Mesothelial cell of epicardium (in vitro differentiated cells): ENCODE results near the gene MAML2. TPM values are rescaled to one million over a fixed set of nuclear protein-coding genes. Genes with fewer than 3 reads are reported as not detected.
A peak's percentile ranks its signal among the peaks of the same experiment; 100 is the strongest.

ENCODE experiments used
- DNase-seq, 2 experiments: peaks; one replicate each; pipeline ENCODE4 v3.0.0; 2021; ENCODE audit warnings: low spot score in 2 of 2; ENCODE audit not compliant: unreplicated experiment in 2 of 2
- H3K27ac Mint-ChIP-seq: 2 replicates; pipeline ENCODE4 v1.8.0; 2021; ENCODE audit warnings: mixed read lengths
- H3K27me3 Mint-ChIP-seq: 2 replicates; pipeline ENCODE4 v1.8.0; 2021; ENCODE audit warnings: low read depth, mixed read lengths
- H3K36me3 Mint-ChIP-seq: 2 replicates; pipeline ENCODE4 v1.8.0; 2021; ENCODE audit warnings: mixed read lengths
- H3K4me1 Mint-ChIP-seq: 2 replicates; pipeline ENCODE4 v1.8.0; 2021; ENCODE audit warnings: mixed read lengths
- H3K4me3 Mint-ChIP-seq: 2 replicates; pipeline ENCODE4 v1.8.0; 2021; ENCODE audit warnings: mild to moderate bottlenecking, moderate library complexity, mixed read lengths
- H3K9me3 Mint-ChIP-seq: 2 replicates; pipeline ENCODE4 v1.8.0; 2021; ENCODE audit warnings: mixed read lengths
- total RNA-seq: library from RNA; stranded (reverse); gene quantifications from 3 replicates; pipeline ENCODE4 v1.2.1, GENCODE V29; 2021
- TF ChIP-seq, protein P1 (sequence below): fragments of 200-600 bp; sonication (generic); IDR thresholded peaks from one replicate; pipeline ENCODE4 v1.5.0; 2021; ENCODE audit warnings: antibody characterized with exemption; ENCODE audit not compliant: unreplicated experiment

The MAML2 gene
- total RNA-seq, 1 donor from 2014 or later = 38.3 TPM

DNA sequence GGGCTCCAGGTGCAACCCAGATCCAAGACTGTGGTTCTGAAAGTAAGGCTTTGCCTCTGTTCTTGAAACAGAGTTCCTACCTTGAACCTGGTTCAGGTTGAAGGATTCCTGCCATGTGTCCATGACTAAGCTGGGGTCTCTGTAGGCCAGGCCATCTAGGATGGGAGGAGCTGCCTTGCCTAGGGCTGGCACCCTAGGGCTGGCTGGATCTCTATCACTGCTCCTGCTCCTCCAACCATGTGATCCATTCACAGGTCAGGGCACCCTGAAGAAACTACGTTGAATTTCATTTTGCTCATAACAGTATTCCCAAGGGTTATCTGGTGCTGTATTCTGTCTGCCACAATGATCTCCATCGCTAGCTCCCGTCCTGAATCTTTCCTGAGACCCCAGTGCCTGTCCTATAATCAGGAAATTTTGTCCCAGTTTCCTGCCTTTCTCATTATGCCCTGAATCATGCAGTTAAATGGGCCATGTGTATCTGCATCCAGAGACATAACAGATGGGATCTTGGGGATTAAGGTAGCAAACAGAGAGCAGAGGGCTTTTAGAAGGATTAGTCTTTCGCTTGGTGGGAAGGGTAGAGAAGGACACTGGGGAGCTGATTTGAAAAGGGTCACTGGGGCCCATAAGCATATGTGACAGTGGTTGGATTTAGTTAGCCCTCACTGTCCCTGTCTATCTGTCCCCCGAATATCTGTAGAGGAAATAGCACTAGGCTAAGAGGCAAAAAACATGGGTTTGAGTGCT is 320.9 kb downstream of the MAML2 start:
- DNase-seq = no peak
- Mint-ChIP-seq H3K9me3 (no peaks in the 10 kb centered on the region), H3K36me3 (no peaks in the 10 kb centered on the region), H3K4me1 (peaks cover 13% of the 10 kb centered on the region), H3K27me3 (no peaks in the 10 kb centered on the region), H3K4me3 (no peak overlapping the region), H3K27ac (peak overlapping the region; percentile 32)
- TF ChIP-seq, protein P1, sequence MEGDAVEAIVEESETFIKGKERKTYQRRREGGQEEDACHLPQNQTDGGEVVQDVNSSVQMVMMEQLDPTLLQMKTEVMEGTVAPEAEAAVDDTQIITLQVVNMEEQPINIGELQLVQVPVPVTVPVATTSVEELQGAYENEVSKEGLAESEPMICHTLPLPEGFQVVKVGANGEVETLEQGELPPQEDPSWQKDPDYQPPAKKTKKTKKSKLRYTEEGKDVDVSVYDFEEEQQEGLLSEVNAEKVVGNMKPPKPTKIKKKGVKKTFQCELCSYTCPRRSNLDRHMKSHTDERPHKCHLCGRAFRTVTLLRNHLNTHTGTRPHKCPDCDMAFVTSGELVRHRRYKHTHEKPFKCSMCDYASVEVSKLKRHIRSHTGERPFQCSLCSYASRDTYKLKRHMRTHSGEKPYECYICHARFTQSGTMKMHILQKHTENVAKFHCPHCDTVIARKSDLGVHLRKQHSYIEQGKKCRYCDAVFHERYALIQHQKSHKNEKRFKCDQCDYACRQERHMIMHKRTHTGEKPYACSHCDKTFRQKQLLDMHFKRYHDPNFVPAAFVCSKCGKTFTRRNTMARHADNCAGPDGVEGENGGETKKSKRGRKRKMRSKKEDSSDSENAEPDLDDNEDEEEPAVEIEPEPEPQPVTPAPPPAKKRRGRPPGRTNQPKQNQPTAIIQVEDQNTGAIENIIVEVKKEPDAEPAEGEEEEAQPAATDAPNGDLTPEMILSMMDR = no peak

DNA sequence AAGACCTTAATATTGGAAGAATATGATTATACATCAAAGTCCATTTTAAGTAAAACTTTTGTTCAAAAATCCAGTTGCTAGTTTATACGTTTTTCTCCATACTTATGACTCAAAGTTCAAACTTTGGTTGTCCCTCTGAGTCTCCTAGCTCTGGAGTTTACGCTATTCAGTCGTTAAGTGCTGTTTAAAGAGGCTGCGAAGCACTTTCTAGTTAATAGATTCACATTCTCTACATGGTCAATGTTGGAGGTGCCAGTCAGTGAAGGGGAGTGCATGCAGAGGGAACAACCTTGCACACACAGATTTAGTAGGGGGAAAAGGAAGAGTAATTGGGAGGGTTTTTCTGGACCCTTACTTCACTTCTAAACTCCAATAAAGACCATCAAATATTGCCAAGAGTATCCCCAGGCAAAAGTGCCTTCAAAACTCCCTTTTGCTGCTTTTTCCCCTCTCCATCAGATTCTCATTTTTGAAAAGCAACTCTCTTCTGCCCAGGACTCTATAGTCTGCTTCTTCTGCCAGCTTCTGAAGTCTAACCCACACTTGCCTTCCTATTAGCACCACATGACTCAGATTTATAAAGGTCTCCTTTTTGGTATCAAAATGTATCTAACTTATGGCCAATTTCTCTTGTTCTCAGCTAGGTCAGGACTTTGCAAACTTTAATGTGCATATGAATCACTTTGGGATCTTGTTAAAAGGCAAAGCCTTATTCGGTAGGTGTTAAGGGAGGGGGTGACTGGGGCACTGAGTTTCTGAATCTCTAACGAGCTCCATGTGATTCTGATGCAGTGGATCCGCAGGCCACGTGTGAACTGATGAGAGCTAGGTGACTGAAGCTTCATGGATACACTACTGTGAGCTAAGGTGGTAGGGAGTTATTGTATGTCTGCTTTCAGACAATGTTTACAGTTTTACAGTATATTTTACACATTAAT is 322.9 kb downstream of the MAML2 start:
- peaks cover 19% of the 10 kb centered on the region for H3K4me1 Mint-ChIP-seq
- peak overlapping the region; percentile 34 for H3K27ac Mint-ChIP-seq
- TF ChIP-seq, protein P1 = no peak
- no peak overlapping the region for H3K4me3 Mint-ChIP-seq
- DNase-seq = no peak
- no peaks in the 10 kb centered on the region for H3K27me3 Mint-ChIP-seq
- no peaks in the 10 kb centered on the region for H3K36me3 Mint-ChIP-seq
- no peaks in the 10 kb centered on the region for H3K9me3 Mint-ChIP-seq

DNA sequence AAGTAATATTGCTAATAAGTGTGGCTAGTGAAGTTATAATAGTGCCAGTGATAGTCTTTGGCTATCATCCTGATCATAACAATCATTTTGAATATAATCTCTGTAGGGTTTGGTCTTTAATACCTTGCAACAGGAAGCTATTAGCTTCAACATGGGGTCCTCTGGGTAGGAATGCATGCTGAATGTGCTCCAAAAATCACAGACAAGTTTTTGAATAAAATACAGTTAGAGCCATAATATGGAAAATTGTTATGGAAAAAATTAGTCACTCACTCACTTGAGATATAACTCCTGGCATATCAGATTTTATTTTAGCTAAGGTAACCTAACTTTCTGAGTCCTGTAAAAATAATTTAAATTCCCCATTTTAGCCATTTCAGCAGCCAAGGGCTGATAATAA is 323.7 kb downstream of the MAML2 start:
- H3K36me3 Mint-ChIP-seq = no peaks in the 10 kb centered on the region
- H3K27me3 Mint-ChIP-seq = no peaks in the 10 kb centered on the region
- H3K9me3 Mint-ChIP-seq = no peaks in the 10 kb centered on the region
- H3K4me3 Mint-ChIP-seq = no peak overlapping the region
- peaks cover 23% of the 10 kb centered on the region for H3K4me1 Mint-ChIP-seq
- TF ChIP-seq, protein P1 = no peak
- H3K27ac Mint-ChIP-seq = no peak overlapping the region
- DNase-seq = no peak

DNA sequence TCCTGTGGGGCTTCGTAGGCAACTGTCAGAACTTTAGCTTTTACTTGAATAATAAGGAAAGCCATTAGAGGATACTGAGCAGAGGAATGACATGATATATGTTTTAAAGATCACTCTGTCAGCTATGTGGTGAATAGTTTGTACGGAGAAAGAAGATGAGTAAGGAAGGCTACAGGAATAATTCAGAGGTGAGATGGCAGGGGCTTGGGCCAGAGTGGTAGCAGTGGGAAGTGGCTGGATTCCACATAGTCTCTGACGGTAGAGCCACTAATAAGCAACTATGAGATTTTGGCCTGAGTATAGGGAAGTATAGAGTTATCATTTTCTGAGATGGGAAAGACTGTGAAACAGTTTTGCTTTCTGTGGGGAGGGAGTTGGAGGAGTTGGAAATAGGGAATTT is 325.1 kb downstream of the MAML2 start:
- DNase-seq = no peak
- Mint-ChIP-seq H3K27me3 (no peaks in the 10 kb centered on the region), H3K36me3 (no peaks in the 10 kb centered on the region), H3K9me3 (no peaks in the 10 kb centered on the region), H3K4me3 (no peak overlapping the region), H3K4me1 (peaks cover 26% of the 10 kb centered on the region), H3K27ac (no peak overlapping the region)
- TF ChIP-seq, protein P1 = no peak

DNA sequence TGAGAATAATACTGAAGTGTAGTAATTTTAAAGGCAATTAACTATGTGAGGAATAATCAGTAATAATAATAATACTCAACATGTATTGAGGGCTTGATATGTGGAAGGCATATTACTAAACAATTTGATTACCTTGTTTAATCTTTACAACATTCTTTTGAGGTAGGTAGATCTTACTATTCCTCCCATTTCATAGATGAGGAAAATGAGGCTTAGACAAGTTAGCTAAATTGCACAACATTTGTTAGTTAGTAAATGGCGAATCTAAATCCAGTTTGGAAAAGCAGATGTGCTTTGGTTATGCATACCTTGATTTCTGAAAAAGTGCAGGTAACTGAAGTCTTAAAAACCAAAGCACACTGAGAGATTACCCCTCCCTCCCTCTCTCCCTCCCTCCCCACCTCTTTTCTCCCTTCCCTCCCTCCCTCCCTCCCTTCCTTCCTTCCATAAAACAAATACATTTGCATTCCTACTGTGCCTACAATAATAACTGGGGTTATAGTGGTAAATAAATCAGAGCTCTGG is 326.0 kb downstream of the MAML2 start:
- Mint-ChIP-seq H3K9me3 (no peaks in the 10 kb centered on the region), H3K36me3 (no peaks in the 10 kb centered on the region), H3K4me3 (no peak overlapping the region), H3K4me1 (peaks cover 34% of the 10 kb centered on the region), H3K27ac (no peak overlapping the region), H3K27me3 (no peaks in the 10 kb centered on the region)
- no peak for DNase-seq
- TF ChIP-seq, protein P1 = no peak
